OCI-LY7 (cell line): ENCODE data around the gene GNAQ. TPM values are rescaled to one million over a fixed set of nuclear protein-coding genes. Genes with fewer than 3 reads are reported as not detected.
A peak's percentile ranks its signal among the peaks of the same experiment; 100 is the strongest.

Experiments
- BruUV-seq: library from RNA; stranded (reverse); fragments of 400-500 nt; replicated peaks from 2 replicates; lab custom pipeline; 2021; lab: Mats Ljungman, UMichigan
- CTCF ChIA-PET: fragments of 300-600 bp; sonication (Branson Sonifier 250); formaldehyde crosslinking; loops from one replicate; lab custom pipeline; 2022; ENCODE audit warnings: antibody characterized with exemption; ENCODE audit not compliant: unreplicated experiment; lab: Charles Lee
- POLR2A ChIA-PET: fragments of 300-600 bp; sonication (Branson Sonifier 250); formaldehyde crosslinking; loops from one replicate; lab custom pipeline; 2022; ENCODE audit warnings: antibody characterized with exemption; lab: Charles Lee
- DNase-seq: peaks from one replicate; pipeline ENCODE4 v3.0.0-alpha.2; 2015; ENCODE audit warnings: low spot score
- H2AFZ ChIP-seq: fragments of 200-600 bp; sonication (generic), shearing (Covaris generic); 2 replicates; pipeline ENCODE4 v1.6.1; 2014; ENCODE audit warnings: mild to moderate bottlenecking, antibody characterized with exemption, low read length, moderate library complexity
- H3K27ac ChIP-seq: fragments of 200-600 bp; sonication (generic); 2 replicates; pipeline ENCODE4 v1.5.1; 2014; ENCODE audit warnings: mixed run types, low read depth, mild to moderate bottlenecking, moderate library complexity, low read length, inconsistent platforms; ENCODE audit not compliant: poor library complexity, severe bottlenecking
- H3K36me3 ChIP-seq: fragments of 200-600 bp; sonication (generic); 2 replicates; pipeline ENCODE4 v1.6.1; 2014; ENCODE audit warnings: mild to moderate bottlenecking, antibody characterized with exemption, low read length, moderate library complexity, mixed read lengths; ENCODE audit not compliant: insufficient read depth
- H3K4me1 ChIP-seq: fragments of 200-600 bp; sonication (generic); 2 replicates; pipeline ENCODE4 v1.5.1; 2014; ENCODE audit warnings: mild to moderate bottlenecking, low read length; ENCODE audit not compliant: insufficient read depth, poor library complexity, severe bottlenecking
- H3K4me2 ChIP-seq: fragments of 200-600 bp; sonication (generic); 2 replicates; pipeline ENCODE4 v1.6.1; 2014; ENCODE audit warnings: mild to moderate bottlenecking, low read length
- H3K4me3 ChIP-seq: fragments of 200-600 bp; sonication (generic); 2 replicates; pipeline ENCODE4 v1.5.1; 2014; ENCODE audit warnings: mild to moderate bottlenecking, low read depth, low read length; ENCODE audit not compliant: poor library complexity, severe bottlenecking
- H3K79me2 ChIP-seq: fragments of 200-600 bp; sonication (generic); 2 replicates; pipeline ENCODE4 v1.6.1; 2016; ENCODE audit warnings: low read depth, mild to moderate bottlenecking, low read length, moderate library complexity, mixed read lengths; ENCODE audit not compliant: insufficient read depth
- H3K9me2 ChIP-seq: fragments of 200-600 bp; sonication (generic); 2 replicates; pipeline ENCODE4 v1.6.1; 2016; ENCODE audit warnings: mild to moderate bottlenecking, low read length, mixed read lengths; ENCODE audit not compliant: insufficient read depth
- H3K9me3 ChIP-seq: fragments of 200-600 bp; sonication (generic); 2 replicates; pipeline ENCODE4 v1.6.1; 2014; ENCODE audit warnings: mild to moderate bottlenecking, mixed run types, low read length, mixed read lengths
- H4K20me1 ChIP-seq: fragments of 200-600 bp; sonication (generic); 2 replicates; pipeline ENCODE4 v1.6.1; 2014; ENCODE audit warnings: mild to moderate bottlenecking, antibody characterized with exemption, low read length, moderate library complexity, mixed read lengths; ENCODE audit not compliant: insufficient read depth
- CTCF ChIP-seq: fragments of 200-600 bp; sonication (generic); conservative IDR thresholded peaks from 2 replicates; pipeline ENCODE4 v1.5.1; 2014; ENCODE audit warnings: mild to moderate bottlenecking, antibody characterized with exemption, low read length, moderate library complexity, mixed read lengths
- EZH2phosphoT487 ChIP-seq: fragments of 200-600 bp; sonication (generic); IDR thresholded peaks from 2 replicates; pipeline ENCODE4 v1.6.1; 2018; ENCODE audit warnings: low read depth, borderline replicate concordance, mild to moderate bottlenecking, mixed run types, antibody characterized with exemption, low read length, moderate library complexity, mixed read lengths
- intact Hi-C: fragments of 100-400 bp; cut with micrococcal nuclease; formaldehyde crosslinking; loops from one replicate; pipeline ENCODE4 v1.10.0; 2022; ENCODE audit not compliant: unreplicated experiment
- total RNA-seq, 2 experiments: library from RNA; depleted of rRNA in 1 of 2; stranded (reverse); fragments of >200 nt in 1 of 2; shearing (Covaris generic) in 1 of 2; gene quantifications; 2 replicates each; pipeline ENCODE4 v1.2.3, GENCODE V29; 2014 to 2022

The GNAQ gene
- total RNA-seq, 2 experiments from 2014 or later: not detected

GRCh38 chr9:77766587-77766986 lies 265.0 kb downstream of the GNAQ start:
- H3K4me2 ChIP-seq: no peak overlapping the region
- intact Hi-C loops: no loop called here
- CTCF ChIA-PET: no interaction called here

GRCh38 chr9:77765781-77766259 lies 265.8 kb downstream of the GNAQ start:
- no TSS peak for BruUV-seq
- Histone ChIP-seq H3K9me3 (no peaks in the 10 kb centered on the region), H3K4me1 (no peaks in the 10 kb centered on the region), H4K20me1 (no peaks in the 10 kb centered on the region), H3K36me3 (no peaks in the 10 kb centered on the region), H3K27ac (no peak overlapping the region), H2AFZ (no peak overlapping the region), H3K79me2 (no peaks in the 10 kb centered on the region), H3K9me2 (no peaks in the 10 kb centered on the region), H3K4me3 (no peak overlapping the region), H3K4me2 (no peak overlapping the region)
- POLR2A ChIA-PET: no interaction called here
- CTCF ChIA-PET: no interaction called here
- DNase-seq: no peak
- intact Hi-C loops: no loop called here
- TF ChIP-seq CTCF (no peak), EZH2phosphoT487 (no peak)

More at GRCh38 chr9:77766587-77766986, 265.0 kb downstream of the GNAQ start:
- no peak overlapping the region for H3K27ac ChIP-seq
- no peaks in the 10 kb centered on the region for H3K9me3 ChIP-seq
- POLR2A ChIA-PET: no interaction called here
- no TSS peak for BruUV-seq
- no peak overlapping the region for H3K4me3 ChIP-seq
- TF ChIP-seq EZH2phosphoT487 (no peak), CTCF (no peak)
- H3K9me2 ChIP-seq: no peaks in the 10 kb centered on the region
- no peaks in the 10 kb centered on the region for H3K36me3 ChIP-seq
- no peak overlapping the region for H2AFZ ChIP-seq
- no peaks in the 10 kb centered on the region for H3K4me1 ChIP-seq
- no peaks in the 10 kb centered on the region for H3K79me2 ChIP-seq
- no peak for DNase-seq
- no peaks in the 10 kb centered on the region for H4K20me1 ChIP-seq

- Histone ChIP-seq H3K36me3 (no peaks in the 10 kb centered on the region), H4K20me1 (no peaks in the 10 kb centered on the region), H3K9me2 (no peaks in the 10 kb centered on the region), H2AFZ (no peak overlapping the region), H3K27ac (no peak overlapping the region), H3K4me2 (no peak overlapping the region), H3K9me3 (no peaks in the 10 kb centered on the region), H3K79me2 (no peaks in the 10 kb centered on the region), H3K4me3 (no peak overlapping the region), H3K4me1 (no peaks in the 10 kb centered on the region)
- ChIA-PET POLR2A (no interaction called here), CTCF (no interaction called here)
- peak; percentile 75 for TF ChIP-seq CTCF
- TF ChIP-seq EZH2phosphoT487: no peak
- DNase-seq: peak; percentile 9
- no TSS peak for BruUV-seq
- intact Hi-C loops: no loop called here
Observed at GRCh38 chr9:77764894-77765780, 266.5 kb downstream of the GNAQ start.
